Activated CD8-positive, alpha-beta memory T cell treated with anti-CD3 and anti-CD28 coated beads, Interleukin-2, amount 50 U/mL, for 24 hours (primary cell): ENCODE measurements around the gene UBE2F.

Source experiments
- DNase-seq: peaks from one replicate; pipeline ENCODE4 v3.0.0-alpha.2; 2020; ENCODE audit errors: extremely low read depth

The UBE2F gene

DNA sequence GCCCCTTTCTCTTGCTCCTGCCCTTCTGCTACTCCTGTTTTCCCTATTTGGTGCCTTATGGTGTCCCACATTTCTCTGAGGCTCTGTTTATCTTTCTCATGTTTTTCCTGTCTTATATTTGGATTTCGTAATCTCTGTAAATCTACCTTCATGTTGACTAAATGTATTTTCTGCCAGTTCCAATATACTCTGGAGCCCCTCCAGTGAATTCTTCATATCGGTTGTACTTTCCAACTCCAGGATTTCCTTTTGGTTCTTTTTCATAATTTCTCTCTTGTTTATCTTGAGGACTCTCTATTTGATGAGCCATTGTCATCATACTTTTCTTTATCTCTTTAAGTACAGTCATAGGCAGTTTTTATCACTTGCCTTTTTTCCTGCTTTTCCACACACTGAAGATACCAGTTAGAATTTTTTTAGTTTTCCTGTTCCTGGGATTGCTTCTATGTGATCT, 113.1 kb downstream of the UBE2F start:
- DNase-seq = no peak

- DNase-seq = no peak
These were observed 113.7 kb downstream of the UBE2F start for GRCh38 chr2:238080518-238080917.

DNA sequence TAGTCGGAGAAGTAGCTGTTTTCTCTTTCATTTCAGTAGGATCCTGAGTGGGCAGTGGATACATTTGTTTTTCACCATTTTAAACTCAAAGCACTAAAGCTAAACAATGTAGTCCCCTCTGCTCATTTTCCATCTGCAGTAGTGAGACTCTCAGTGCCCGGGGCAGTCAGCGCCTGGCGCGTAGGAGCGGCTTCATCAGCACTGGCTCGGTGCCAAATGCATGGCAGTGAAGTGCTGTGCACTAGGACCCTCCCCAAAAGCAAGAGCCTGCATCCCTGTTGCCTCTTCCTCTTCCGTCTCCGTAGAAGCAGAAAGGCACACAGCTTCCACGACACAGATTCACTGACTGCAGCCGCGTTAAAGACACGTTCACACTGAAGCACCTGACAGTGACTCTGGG, 114.3 kb downstream of the UBE2F start:
- DNase-seq = no peak

DNA sequence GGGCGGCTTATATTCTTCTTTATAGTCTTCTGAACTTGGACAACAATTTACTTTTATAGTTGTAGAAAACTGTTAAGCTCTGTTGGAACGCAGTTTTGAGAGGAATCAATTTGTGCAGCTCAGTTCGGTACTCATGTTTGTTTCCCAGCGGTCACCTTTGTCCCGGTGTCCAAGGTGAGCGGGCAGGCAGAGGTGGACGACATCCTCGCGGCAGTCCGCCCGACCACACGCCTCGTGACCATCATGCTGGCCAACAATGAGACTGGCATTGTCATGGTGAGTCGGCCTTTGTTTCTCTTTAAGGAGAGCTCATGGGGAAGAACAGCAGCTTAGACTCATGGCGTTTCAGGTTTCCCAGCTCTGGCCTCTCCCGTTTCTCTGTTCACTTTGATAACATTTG, 114.7 kb downstream of the UBE2F start:
- DNase-seq = no peak

GRCh38 chr2:238082151-238082550, 115.3 kb downstream of the UBE2F start:
- DNase-seq = no peak

DNA sequence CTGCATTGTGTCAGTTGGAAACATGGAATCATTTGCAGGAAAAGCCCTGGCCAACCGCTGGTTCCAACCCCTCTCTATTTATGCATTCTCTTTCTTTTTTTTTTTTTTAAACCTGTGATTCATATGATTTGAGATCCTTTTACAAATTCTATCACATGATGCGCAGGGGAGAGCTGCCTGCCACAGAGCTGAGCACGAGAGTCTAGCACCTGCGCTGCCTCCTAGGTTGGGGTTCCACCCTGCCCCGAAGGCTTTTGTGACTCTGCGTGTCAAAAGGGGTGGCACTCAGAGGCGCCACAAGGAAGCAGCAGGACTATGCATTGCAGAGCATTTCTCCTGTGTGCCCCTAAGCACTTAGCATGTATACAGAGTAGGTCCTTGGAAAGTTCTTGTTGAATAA, 116.0 kb downstream of the UBE2F start:
- DNase-seq = no peak

DNA sequence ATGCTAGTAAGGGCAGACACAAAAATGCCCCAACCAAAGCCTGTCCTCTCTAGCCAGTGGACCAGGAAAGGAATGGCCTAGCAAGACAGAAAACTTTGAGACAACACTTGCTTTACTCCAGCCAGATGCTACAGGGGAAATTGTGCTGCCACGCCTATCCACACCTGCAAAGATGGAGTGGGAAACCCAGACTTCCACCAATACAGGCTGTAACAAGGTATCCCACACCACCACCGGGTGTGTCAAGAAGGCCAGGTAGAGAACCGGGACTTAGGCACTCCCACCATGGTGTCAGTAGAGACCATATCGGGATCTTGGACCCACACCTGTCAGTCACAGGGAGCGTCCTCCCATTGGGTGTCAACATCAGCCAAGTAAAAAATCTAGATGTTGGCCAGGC, 117.1 kb downstream of the UBE2F start:
- DNase-seq = no peak

DNA sequence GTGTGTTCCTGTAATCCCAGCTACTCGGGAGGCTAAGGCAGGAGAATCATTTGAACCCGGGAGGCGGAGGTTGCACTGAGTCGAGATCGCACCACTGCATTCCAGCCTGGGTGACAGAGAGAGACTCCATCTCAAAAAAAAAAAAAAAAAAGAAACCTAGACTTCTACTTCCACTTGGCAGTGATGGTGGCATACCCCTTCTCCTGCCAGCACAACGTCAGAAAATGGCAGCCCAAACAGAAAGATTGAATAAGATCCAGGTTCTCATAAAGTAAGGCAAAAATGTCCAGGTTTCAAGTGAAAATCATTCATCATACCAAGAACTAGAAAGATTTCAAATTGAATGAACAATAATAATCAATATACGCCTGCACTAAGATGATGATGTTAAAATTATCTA, 117.9 kb downstream of the UBE2F start:
- no peak for DNase-seq

- DNase-seq = no peak
These were observed 119.1 kb downstream of the UBE2F start for GRCh38 chr2:238085899-238086298.

DNA sequence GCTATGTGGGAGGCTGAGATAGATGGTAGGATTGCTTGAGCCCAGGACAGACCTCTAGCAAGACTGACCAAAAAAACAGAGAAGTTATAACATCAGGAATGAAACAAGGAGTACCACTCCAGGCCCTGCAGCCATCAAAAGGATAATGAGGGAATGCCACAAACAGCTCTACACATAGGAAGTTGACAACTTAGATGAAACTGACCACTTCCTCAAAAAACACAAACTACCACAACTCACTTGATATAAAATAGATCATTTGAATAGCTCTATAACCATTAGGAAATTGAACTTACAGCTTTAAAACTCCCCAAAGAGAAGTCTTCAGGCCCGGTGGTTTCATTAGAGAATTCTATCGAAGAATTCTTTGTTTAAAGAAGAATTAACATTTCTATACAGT, 120.4 kb downstream of the UBE2F start:
- no peak for DNase-seq

DNA sequence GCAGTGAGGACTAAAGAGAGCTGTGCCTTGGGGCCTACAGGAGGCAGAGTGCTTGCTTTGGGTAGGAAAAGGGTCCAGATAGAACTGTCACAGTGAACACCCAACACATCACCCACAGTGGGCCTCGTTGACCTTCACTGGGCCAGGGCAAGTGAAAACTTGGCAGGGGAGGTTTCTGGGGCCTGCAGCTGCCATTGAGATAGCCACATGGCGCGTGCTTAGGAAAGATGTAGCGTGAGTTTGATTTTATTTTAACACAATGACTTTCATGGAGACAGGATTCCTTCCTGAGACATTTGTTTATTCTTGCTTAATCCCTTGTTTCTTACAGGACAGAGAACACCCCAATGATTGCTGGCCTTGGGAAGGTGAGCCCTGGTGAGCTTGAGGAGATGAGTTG, 124.1 kb downstream of the UBE2F start:
- no peak for DNase-seq

DNA sequence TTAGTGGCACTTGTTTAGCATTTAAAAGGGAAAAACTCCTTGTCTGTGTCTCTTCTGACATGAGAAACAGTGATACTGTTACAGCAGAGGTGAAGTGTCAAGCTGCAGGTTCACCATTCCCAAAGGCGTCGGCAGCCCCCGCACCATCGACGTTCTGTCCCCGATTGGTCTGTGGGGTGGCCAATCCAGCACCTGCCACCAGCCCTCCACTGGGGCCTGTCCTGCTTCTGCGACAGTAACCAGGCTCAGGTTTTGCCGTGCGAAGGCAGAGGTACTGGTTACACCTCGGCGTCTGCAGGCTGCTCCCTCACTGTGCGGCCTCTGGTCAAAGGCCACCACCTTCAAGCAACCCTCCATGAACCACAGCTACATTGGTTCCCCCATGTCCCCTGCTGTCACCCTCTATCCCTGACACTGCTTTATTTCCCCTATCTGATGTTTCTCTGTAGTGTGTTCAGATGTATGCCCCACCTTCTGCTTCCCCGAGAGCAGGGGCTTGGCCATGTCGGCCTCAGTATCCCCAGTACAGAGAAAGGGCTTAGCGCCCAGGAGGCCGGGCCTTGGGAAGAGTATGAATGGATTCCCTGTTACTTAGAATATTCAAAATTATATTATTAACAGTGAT, 124.7 kb downstream of the UBE2F start:
- no peak for DNase-seq
